Upper lobe of left lung (tissue), 4 donors: ENCODE measurements around the gene CBLIF.

Experiments
- CTCF ChIP-seq, 6 experiments: fragments of 450-650 bp in 4 of 6; fragments of 200-600 bp in 2 of 6; sonication (generic) in 2 of 6; IDR thresholded peaks; one replicate each; pipeline ENCODE4 v1.5.1; 2016 to 2019; ENCODE audit warnings: antibody characterized with exemption in 6 of 6
- POLR2AphosphoS5 ChIP-seq, 2 donors: sonication (generic); formaldehyde crosslinking; IDR thresholded peaks; one replicate each; pipeline ENCODE4 v1.5.1; 2017; ENCODE audit warnings: antibody characterized with exemption in 2 of 2

GRCh38 chr11:59810911-59811259 is 34.4 kb downstream of the CBLIF start:
- no peak for TF ChIP-seq POLR2AphosphoS5 (IDR thresholded peaks at IDR 0.05)
- no peak for TF ChIP-seq CTCF (IDR thresholded peaks at IDR 0.05)
